HG02973 (cell line): ENCODE measurements around the gene DLEC1.

Source experiments
- ATAC-seq: cut with Tn5 transposase; IDR thresholded peaks from one replicate; pipeline ENCODE4 v1.9.1; 2021; ENCODE audit warnings: moderate library complexity; ENCODE audit not compliant: unreplicated experiment

Gene DLEC1

DNA sequence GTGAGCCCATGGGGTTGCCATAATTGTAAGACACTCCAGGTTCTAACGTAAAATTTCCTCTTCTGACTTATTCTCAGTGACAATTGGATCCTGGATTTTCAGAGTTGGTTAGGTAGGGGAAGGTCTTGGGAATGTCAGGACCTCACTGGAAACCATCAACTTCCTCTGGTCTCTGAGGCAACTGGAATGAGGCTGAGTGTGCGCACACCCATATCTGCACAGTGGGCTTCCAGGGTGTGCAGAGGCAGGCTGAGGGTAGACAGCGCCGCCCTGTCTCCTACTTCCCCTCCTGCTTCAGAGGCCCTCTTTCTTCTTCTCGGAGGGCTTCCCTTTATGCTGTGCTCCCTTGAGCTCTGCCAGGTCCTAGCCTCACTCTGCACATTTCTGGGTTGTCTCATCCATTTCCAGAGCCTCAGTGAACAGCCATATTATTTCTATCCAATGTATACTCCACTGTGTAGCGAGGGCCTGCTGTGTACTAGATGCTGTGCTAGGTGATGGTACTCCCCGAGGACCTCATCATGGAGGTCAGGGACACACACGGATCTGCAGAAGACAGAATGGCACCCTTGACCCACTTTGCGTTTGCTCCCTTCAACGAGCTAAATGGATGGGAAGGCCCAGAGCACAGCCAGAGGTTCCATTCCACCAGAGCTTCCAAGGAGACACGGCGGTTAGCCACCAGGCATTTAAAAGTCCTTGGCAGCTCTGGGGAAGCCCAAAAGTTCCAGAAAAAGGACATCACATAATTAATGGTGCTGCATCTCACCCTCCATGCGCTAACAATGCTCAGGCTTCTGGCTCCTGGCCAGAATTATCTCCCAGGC is 79.6 kb downstream of the DLEC1 start:
- ATAC-seq, result peak; percentile 5

DNA sequence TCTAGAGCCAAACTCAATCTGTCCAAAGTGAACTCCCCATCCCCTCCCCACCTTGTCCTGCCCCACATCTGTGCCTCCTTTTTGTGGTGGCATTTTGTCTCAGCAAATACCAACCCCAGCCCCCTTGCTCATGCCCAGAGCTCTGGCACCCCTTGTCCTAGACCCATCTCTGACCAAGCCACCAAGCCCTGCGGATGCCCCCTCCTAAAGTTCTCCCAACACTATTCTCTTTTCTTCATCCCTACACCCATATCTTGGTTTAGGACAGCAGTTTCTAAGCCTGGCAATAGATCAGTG is 80.2 kb downstream of the DLEC1 start:
- no peak for ATAC-seq

DNA sequence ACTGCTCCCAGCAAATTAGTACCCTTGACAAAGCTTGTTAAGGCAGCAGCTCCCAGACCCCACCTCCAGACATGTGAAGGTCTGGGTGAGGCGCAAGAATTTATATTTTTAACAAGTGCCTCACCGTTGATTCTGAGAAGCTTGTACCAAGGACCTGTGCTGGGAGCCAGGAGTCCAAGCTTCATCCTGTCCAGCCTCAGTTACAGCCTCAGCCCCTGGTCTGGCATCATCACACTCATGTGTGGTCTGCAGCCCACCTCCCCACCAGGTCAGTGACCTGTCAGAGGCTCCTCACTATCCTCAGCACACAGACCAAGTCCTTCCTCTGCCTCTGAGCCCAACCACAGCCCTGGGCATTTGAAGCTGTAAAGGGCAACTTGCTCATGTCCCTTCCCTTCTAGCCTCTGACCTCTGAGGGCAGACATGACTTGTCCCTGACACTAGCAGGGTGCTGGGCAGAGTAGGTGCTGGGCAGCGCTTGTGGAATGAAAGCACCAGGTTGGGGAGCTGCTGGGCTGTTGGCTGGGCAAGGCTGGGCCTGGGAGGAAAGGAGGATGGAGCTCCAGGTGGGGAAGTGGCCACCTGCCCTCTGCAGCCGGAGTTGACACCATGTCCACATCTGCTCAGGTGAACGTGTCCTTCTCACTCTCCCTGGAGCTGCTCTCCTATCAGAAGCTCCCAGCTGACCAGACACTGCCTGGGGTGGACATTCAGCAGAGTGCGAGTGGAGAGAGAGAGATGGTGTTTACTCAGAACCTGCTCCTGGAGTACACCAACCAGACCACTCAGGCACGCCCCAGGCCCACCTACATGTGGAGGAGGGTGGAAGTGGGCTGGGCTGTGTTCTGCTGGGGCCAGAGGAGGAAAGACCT is 81.0 kb downstream of the DLEC1 start:
- ATAC-seq, result no peak

DNA sequence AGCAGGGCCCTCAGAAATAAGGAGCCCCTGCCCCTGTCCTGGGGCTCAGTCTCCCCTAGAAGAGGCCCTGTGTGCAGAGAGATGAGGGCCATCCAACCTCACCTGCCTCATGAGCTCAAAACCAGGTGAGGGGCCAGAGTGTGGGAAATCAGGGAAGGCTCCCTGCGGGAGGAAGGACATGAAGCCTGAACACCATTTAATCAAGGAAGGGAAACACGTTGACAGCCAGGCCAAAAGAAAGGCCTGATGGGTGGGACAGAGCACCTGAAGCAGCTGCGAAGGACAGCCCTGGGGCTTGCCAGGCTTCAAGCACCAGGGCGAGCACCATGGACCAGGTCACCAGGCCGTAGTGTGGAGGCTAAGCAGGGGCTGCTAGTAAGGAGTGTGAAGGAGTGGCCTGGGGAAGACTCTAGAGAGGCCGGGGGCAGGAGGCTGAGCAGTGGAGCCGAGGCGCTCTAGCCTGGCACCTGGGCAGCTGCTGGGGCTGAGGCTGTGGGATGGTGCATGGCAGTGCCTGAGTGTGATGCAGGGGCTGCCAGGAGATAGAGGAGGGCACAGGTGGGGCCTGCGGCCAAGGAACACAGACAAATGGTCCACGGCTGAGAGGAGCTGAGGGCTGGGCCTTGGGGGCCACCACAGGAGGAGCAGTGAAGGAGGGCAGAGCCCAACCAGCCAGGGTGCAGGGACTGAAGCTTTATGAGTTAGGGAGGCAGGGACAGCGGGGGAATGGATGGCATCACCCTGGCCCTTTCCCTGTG is 81.9 kb downstream of the DLEC1 start:
- ATAC-seq, result no peak

DNA sequence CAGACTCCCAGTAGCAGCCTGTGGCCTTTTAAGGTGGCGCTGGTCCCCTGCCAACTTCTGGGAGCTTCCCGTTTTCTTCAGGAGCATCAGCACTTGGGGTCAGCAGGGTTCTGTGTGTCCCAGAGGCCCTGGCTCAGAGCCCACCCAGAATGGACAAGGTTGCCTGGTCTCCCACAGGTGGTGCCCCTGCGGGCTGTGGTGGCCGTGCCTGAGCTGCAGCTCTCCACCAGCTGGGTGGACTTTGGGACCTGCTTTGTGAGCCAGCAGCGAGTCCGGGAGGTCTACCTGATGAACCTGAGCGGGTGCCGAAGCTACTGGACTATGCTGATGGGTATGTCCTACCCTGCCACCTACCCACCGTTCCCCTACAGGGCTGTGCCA is 82.4 kb downstream of the DLEC1 start:
- no peak for ATAC-seq

DNA sequence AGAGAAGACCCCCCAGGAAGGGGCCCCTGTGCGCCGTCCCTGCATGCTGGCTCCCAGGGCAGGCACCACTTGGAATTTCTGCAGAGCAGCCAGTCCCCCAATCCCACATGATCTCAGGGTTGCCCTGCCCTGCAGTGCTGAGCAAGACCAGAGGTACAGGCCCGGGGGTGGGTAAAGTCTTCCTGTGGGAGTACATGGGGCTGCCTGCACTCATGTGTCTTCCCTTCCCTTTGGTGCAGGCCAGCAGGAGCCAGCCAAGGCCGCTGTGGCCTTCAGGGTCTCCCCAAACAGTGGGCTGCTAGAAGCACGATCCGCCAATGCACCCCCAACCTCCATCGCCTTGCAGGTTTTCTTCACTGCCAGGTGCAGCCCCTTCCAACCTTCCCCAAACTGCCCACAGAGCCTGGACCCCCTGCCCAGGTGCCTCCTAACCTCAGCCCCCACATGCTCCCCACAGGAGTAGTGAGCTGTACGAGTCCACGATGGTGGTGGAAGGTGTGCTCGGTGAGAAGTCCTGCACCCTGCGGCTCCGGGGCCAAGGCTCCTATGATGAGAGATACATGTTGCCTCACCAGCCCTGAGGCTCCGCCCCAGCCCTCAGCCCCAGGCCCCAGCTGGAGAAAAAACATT is 82.9 kb downstream of the DLEC1 start:
- ATAC-seq, result no peak

DNA sequence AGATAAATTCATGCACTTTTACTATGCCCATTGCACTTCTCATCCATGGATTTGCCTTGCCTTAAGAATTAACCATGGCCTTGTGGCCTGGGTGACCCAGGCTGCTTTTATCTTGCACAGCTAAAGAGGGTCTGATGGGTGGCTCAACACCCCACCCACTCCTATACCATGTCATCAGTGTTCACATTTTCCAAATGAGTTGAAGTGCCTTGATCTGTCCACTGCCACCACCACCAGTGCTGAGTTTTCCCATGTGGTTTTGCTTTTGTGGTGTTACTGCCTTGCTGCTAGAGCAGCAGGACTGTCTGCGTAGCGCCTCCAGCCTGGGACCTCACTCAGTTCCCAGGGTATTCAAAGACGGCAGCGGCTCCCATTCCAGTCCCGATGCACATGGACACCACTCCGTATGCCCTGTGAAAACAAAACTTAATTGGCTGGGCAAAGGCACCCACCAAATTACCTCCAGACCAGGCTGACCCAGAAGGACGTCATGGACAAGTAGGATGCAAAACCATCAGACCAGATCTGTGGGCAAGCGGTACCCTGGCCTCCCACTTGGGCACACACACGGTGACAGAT is 83.8 kb downstream of the DLEC1 start:
- ATAC-seq, result no peak

DNA sequence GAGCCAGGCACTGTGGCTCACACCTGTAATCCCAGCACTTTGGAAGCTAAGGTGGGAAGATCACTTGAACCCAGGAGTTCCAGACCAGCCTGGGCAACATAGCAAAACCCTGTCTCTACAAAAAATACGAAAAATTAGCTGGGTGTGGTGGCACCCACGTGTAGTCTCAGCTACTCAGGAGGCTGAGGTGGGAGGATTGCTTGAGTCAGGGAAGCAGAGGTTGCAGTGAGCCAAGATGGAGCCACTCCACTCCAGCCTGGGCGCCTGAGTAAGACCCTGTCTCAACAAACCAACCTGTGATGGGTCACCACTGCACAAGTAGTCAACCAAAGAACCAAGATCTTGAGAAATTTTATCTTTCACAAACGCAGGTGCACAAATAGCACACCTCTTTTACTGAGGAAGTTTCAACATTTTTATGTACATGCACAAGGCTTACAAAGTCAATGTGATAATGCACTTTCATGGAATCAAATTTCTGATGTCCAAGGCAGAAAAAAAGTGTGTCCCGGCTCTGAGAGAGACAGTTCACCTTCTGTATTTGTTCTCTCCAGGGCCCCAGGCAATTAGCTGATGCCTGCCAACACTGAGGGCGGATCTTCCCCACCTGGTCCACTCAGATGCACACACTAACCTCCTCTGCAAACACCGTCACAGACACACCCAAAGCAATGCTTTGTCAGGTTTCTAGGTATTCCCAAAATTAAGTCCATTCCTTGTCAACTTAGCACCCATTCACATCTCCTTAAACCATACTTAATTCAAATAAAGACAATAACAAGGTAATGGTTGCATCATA is 85.5 kb downstream of the DLEC1 start:
- no peak for ATAC-seq

DNA sequence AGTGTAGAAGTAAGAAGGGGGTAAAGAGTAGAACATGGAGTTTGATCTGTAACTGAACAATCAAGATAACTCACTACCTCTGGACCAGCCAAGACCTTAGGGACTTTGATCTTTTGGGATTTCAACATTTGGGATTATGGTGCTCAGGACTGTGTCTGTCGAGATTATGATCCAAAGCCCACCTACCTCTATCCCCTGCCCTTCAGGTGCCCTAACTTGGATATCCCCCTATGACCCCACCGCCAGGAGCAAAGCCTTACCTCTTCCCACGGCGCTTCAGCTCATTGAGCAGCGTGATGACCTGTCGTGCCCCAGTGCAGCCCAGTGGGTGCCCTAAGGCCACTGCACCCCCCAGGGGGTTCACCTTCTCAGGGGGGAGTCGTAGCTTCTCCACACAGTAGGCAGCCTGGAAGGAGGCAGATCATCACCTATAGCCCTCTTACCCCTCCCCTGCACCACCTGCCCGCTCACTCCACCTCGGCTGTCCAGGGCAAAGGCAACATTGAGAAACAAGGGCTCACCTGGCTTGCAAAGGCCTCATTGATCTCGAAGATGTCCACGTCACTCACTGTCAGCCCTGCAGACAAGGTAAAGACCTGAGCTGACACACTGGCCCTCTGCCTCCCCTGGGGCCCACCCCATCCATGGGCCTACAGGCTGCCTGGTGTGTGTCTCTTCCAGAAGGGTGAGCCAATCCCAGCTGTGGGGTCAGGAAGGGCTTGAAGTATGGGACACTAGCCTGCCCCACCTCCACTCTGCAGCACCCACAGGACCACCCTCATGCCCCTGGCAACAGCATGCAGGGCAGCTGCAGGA is 86.5 kb downstream of the DLEC1 start:
- no peak for ATAC-seq

DNA sequence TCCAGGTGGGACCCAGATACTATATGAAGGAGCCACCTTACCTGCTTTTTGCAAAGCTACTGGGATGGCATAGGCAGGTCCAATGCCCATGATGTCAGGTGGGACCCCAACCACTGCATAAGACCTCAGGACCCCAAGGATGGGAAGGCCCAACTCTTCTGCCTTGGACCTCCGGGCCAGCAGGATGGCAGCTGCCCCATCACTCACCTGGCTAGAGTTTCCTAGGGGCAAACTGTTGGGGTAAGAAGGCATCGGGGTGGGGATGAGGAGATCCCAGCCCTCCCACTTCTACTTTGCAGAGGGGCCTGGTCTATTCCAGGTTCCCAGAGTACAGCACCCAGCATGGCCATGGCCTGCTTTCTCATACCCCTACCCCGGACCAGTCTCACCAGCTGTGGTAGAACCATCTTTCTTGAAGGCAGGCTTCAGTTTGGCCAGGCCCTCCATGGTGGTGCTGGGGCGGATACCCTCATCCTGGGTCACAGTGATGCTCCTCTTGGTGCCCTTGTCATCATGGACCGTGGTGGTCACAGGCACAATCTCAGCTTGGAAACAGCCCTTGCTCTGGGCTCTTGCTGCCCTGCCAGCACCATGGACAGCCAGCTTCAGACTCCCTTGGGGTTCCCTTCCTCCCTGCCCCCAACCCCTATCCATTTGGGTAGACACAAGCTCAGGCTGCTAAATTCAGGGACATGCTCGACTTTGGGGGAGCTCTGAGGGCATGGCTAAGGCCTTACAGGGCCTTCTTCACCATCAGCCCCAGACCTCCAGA is 87.3 kb downstream of the DLEC1 start:
- ATAC-seq, result no peak

DNA sequence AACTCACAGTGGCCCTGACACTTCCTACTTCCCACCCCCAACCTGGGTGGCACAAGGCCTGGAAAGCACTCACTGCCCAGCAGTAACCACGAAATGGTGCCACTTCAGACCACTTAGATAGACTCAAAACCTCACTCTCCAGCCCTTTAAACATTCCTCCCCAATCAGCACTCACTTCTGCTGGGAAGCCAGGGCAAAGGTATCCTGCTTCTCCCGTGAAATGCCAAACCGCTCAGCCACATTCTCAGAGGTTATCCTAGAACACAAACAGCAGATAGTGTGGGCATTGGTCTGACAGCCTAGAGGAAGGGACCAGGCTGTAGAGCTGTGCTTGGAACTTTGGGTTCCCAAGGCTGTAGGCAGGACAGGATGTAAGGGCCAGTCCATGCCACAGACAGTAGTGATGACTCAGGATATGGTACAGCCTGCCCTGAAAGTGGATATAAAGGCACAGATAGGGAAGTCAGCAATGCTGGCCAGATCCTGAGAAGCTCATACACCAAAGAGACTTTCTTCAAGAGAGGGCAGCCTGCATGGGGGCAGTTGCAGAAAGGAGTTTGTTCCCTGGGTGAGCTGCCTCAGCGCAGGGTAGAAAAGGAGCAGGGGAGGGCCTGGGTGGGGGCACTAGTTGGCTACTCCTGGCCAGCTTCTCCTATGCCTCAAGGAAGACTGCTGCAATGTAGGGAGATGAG is 88.7 kb downstream of the DLEC1 start:
- no peak for ATAC-seq

DNA sequence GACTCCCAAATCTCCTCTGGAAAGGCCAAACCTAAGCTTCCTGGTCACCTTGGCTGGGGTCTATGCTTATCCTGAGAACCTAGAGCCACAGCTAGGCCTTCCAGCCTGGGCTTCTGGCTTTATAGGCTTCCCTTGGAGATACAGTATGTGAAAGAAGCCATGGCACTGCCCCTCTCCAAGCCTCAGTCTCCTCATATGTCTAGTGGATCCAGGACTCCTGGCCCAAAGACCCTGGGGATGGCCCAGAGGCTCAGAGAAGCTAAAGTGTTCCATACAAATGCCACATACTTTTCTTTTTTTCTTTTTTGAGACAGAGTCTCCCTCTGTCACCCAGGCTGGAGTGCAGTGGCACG is 89.3 kb downstream of the DLEC1 start:
- ATAC-seq, result no peak

DNA sequence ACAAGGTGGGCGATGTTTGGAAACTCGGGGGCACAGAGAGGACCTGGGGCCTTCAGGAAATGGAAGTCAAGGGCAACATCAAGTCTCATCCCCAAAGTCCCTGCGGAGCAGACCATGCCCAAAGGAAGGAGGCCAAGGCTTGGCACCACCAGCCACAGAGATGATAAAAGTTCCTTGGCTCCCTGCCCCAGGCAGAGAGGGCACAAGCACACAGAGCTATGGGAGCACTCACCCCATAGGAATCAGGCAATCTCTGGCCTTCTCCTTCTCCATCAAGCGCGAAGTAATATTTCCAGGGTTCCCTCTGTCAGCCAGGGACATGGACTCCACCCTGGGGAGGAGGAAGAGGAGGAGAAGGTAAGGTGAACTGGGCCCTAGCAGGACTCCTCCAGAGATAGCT is 90.0 kb downstream of the DLEC1 start:
- no peak for ATAC-seq

DNA sequence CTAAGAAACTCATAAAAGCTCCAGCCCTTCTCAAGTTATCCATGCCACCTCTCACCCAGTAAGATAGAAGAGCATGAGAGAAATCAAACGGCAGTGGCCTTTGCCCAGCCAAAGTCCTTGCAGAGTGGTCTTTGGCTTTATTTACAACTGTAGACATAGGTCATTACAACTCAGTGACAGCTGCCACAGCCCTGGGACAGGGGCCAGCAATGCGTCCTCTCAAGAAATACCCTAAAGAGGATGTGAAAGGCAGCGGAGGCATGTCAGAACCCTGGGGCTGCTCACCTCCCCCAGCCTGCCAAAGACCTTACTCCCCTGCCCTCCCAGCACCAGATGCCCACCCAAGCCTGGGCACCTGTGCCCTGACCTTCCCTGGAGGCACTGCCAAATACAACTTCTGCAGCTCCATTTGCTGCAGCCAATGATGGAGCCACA is 91.6 kb downstream of the DLEC1 start:
- no peak for ATAC-seq

DNA sequence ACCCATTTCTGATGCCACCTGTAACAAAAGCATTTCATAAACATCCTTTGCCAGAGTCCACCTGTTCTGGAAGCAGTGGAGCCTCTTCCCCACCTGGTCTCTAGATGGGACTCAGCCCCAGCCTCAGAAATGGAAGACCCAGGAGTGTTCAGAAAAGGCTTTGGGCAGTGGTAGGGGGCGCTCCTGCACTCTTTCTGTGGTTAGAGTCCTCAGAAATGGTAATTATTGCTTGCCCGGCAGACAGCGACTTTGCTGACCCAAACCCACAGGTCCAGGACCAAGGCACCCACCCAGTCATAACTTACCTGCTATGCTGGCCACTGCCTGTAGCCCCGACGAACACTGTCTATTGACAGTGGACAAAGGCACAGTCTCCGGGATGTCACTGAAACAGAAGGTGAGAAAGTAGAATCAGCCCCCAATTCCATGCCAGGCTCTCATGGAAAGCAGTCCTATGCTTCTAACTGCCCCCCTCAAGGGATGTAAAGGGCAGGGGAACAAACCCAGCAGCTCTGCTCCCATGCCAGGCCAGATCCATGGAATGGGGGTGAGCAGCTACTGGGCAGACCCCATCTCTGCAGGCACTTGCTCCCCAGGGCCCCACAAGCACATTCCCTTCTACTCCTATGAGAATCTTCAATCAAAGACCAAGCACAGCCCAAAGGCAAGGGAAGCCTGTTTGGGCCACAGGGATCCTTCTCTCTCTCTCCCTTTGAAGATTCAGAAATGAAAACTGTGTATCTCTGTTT is 92.8 kb downstream of the DLEC1 start:
- ATAC-seq, result no peak

DNA sequence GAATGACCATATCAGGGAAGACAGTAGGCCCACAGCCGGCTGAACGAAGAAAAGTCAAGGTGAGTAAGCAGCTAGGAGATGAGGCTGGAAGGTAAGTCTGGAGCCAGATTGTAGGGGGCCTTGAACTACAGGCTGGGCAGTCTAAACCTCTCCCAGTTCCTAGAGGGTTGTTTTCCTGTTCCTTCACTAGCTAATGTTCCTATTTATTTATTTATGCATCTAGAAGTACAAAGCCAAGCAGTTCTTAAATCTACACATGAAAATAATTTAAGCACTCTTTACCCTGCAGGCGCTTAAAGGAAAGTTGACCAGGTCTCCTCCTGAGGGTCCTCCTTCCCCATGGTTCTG is 94.2 kb downstream of the DLEC1 start:
- ATAC-seq, result no peak
